GM18861 (cell line): ENCODE data around the gene PCP4.
"Not testable (repeated sequence)": the region's sequence is repeated elsewhere in the genome, so short reads cannot be mapped to it uniquely, and the experiment has no call there.

Experiments used
- ATAC-seq: cut with Tn5 transposase; IDR thresholded peaks from one replicate; pipeline ENCODE4 v1.9.1; 2021; ENCODE audit not compliant: unreplicated experiment

Gene PCP4

DNA sequence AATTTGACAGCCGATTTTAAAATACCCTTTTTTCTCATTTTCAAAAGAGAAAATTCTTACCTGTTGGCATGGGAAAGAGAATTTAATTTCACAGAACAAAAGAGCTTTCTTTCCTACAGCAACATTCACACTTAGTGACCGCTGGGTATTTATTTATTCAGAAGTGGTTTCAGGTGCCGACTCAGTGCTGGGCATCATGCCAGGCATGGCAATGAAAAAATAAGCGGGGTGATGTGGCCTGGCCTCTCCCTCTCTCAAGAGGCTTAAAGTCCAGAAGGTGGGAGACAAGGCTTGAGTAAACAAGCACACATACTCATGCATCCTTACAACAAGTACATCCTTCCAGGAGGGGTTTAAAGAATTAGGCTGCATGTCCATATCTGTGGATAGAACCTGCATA lies 4.1 kb upstream of the PCP4 start:
- no peak for ATAC-seq

DNA sequence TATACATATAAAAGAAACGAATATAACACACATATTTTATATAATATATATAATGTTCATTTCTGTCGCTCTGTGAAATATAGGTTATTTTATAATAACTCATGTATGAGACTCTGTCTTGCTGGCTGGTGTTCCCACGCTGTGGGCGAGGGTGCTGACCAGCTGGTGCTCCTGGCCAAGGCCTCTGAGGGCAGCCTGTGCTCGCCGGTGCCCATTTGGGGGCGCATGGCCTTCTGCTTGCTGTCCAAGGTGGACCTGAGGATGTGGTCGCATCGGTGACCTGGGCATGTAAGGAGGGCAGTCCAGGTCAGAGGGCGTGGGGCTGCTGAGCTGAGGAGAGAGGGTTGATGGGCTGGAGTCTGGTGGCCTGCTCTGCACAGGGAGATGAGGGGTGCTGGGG lies 1.1 kb upstream of the PCP4 start:
- no peak for ATAC-seq

DNA sequence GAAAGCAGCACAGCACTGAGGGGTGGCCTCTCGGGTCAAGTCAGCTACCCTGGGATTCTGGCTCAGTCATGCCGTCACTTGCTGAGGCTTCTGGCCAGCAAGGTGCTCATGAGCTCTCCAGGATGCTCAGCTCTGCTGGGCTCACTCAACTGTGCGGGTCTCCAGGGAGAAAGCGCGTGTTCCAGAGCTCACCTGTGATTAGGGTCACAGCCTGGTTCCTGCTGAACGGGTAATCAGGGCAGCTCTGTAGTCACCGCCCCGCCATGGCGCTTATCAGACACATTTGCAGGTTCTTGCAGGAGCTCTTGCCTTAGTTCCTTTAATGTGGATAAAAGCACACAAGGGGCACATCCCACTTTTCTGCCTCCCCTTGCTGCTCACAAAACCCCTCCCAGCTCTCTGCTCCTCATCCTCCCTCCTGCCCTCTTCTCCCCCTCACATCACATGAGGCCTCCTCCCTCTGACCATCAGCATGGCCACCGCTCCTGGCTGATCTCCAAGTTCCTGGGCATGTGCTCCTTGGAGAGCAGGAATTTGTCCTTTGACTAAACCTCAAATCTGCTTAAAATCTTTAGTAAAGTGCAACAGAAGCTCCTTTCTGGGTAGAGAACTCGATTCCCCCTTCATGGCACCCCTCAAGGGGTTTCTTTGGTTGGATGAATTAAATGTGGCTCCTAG lies 2.0 kb downstream of the PCP4 start:
- no peak for ATAC-seq

DNA sequence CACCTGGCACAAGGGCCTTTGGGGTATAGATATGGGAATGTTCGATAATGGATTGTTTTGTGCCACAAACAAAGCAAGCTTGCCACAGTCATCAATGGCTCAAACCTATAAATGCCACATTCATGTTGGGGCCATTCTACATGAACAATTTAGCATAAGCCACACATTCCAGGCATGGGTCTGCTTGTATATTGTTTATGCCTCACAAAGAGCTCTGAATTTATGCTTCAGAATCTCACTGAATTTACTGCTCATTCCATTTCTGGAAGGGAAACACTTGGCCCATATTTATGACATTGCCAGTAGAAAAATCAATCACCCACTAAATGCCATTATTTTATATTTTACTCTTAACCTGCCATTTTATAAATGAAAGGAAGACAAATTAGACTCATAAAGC lies 6.4 kb downstream of the PCP4 start:
- ATAC-seq: no peak

DNA sequence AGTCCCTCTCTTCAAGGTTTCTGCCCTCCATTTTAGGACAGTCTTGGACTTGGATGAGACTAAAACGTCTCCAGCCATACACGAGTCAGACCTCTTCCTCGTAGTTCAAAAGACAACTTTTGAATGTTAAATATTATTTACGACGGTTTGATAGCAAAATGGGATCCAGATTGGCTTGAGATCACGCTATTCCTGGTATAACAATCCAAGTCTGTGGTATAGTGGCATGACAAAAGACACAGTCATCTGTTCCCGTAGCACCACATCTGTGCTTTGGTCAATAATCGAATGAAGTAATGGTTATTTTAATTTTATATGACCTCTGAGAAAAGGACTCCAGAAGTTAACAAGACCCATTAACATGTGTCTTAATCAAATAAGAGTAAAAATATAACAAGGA lies 7.0 kb downstream of the PCP4 start:
- no peak for ATAC-seq

DNA sequence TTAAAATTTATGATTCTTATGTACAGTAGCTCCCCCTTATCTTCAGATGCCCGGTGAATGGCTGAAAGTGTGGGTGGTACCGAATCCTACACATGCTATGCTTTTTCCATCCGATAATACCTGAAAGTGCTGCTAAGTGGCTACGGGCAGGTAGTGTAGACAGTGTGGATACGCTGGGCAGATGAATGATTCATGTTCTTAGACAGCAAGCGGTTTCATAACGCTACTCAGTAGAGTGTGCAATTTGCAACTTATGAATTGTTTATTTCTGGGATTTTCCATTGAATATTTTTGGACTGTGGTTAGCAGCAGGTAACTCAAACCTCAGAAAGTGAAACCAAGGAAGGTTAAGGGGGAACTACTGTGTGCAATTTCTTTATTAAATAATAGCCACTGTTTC lies 7.5 kb downstream of the PCP4 start:
- no peak for ATAC-seq

DNA sequence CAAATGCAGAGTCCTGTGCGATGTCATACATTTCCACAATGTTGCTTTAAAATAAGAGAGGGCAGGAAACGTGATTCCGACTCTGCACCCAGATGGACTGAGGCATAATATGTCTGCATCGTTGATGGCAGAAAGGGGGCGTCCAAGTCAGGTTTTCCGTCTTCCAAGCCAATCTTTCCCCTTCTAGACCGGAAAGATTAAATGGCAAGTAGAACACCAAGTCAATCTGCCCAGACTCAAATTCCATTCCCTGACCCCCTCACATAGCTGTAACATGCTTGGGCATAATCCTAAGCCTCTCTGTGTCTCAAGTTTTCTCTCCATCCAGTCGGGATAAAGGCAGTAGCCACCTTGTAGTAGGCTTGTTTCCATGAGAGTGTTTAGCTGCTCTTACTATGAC lies 14.4 kb downstream of the PCP4 start:
- ATAC-seq: no peak

DNA sequence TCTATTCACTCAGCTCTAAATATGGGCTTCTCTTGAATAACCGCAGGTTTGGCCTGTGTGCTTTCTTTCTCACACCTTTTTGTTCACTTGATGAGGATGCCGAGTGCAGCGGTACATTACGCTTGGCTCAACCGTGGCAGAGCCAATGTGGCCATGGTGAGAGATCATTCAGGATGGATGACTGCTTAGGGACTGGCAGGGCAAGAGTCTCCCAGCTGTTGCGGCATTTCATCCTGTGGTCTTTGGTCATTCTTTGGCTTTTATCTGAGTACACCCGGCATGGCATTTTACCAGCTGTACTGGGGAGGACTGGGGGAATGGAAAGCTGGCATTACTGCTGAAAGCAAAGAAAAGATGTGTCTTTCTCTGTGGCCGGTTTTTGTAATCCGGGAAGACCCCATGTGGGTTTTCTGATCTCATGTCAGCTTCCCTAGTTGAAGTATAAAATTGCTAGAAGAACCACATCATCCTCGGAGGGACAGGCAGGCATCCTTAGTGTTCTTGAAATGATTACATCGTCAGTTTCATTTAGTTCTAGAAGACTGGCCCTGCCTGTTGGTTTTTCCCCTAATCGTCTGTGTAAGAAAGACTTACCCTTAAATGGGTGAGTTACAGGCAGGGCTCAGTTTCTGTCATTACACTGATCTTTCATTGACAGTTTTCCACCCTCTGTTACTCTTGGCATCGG lies 15.1 kb downstream of the PCP4 start:
- ATAC-seq: no peak

DNA sequence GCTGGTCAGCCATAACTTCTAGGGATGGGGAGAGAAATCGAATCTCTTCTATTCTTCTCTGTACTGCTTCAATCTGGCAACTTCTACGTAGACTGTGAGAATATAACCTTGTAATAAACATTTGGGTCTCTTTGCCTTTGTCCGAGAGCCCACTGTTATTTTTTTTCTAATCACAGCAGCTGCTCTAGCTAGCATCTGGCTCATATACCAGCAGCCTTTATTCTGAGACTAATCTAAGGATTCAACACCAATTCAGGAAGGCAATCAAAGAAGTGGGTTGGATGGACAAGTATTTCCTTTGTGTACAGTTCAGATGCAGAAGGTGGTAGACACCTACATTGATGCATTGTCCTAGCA lies 15.6 kb downstream of the PCP4 start:
- ATAC-seq: no peak

DNA sequence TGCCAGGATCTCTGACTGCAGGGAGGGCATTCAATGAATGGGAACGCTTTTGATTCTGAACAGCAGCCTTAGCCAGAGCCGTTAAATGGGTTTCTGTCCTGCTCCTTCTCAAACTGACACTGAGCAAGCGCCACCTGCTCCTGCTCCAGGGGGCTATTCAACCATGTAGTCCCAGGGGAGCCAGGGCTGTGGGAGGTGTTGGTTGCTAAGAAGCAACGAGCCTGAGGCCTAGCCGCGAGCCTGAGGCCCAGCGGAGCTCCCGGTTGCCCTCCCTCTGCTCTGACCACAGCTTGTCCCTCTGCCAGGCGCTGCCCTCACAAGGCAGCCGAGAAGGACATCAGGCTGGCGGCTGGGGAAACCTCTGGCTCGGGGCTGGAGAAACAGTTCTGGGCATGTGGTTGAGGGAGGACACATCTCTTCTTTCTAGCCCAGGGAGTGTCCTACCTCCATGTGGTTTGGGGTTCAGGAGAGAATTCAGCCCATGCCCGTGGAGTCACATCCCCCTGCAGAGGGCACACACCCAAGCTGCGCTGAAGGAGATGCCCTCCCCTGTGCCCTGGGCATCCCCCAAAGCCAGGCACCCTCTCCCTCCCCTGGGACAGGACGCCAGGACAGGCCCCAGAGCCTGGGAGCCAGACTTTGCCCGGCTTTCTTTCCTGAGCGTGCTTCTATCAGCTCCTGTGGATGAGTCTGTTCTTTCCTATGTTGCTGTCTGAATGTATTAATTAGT lies 18.0 kb downstream of the PCP4 start:
- ATAC-seq: no peak

DNA sequence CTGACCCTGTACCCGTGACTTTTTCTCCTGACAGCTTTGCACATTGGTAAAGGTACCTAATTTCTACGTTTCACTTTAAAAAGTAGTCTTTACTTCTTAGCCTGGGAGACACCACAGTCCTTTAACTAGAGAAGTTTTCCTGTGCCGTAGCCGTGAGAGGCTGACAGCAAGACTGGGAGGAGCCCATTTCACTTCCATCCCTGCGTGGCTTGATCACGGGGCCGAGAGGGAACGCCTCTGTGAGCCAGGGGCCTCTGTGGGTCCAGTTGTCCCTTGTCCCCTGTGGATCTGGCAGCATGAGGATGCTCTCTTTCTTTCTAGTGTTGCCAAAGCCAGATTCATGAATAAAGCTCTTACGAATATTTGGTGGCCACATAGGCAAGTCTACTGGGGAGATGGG lies 21.6 kb downstream of the PCP4 start:
- ATAC-seq: no peak

DNA sequence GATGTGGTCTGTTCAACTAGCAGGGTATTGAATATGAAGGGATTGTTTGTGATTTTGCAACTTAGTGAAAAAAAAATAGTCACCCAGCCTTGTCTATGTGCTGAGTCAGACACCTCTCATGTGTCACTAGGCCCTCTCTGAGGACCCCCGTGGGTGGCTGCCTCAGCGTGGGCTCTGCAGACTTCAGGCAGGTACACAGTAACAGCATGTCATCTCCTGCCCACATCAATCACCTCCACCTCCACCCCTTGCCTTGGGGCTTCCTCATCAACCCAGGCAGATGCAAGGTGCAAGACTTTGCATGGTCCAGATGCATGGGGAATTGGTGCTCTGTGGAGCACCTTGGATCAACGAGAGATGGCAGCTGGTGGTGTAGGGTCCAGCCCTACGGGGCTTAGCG lies 23.9 kb downstream of the PCP4 start:
- no peak for ATAC-seq

DNA sequence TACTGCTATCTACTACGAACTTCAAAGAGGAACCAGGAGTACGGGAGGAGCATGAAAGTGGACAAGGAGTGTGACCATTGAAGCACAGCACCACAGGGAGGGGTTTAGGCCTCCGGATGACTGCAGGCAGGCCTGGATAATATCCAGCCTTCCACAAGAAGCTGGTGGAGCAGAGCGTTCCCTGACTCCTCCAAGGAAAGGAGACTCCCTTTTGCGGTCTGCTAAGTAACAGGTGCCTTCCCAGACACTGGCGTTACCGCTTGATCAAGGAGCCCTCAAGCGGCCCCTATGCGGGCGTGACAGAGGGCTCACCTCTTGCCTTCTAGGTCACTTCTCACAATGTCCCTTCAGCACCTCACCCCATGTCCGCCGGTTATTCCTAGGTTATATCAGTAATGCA lies 24.6 kb downstream of the PCP4 start:
- ATAC-seq: not testable (repeated sequence)

DNA sequence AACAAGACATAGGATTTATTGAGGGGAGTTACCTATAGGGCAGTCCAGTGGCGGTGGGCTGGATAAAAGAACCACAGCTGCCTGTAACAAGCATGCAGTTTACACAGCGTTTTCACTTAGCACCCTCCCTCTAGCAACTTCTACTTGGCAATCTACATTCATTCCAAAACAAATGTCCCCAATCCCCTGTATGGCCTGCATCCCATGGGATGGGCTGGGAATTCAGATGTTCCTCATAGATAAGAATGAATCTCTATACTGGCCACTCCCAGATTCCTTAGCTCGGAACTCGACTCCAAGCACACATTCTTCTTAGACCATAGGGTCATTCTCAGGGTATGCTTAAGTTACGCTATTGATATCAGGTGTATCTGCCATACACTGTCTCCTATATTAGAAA lies 33.3 kb downstream of the PCP4 start:
- ATAC-seq: no peak

DNA sequence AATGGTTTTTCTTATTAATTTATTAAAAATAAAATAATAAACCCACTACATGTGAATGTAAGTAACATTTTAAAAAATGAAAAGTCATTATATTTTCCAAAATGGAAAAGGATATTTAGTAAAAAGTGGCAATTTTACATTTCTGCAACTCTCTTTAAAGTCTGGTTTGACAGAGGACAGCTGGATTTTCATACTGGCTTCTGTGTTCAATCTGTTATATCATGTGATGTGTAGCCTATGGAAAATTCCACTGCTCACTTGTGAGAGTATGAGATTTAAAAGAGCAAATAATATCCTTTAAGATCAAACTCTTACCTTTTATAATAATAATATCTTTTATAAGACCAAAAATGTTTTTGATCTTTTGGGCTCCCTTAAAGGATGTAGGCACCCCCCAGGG lies 33.7 kb downstream of the PCP4 start:
- ATAC-seq: no peak

DNA sequence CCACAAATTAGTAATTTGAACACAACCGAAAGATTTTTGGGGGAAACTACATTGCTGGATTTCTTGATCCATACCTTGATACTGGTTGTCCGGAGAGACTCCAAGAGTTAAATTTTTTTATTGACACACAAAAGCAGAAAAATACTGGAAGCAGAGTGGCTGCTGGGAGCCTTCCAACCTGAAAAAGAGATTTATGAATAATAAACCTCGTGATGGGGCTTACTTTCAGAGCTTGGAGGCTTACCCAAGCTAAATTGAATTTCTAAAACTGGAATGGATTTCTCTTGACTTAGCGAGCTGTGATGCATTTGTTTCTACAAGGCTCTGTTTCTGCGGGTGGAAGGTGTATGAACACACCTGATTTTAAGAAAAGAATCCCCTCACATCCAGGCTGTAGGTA lies 35.7 kb downstream of the PCP4 start:
- ATAC-seq: no peak

DNA sequence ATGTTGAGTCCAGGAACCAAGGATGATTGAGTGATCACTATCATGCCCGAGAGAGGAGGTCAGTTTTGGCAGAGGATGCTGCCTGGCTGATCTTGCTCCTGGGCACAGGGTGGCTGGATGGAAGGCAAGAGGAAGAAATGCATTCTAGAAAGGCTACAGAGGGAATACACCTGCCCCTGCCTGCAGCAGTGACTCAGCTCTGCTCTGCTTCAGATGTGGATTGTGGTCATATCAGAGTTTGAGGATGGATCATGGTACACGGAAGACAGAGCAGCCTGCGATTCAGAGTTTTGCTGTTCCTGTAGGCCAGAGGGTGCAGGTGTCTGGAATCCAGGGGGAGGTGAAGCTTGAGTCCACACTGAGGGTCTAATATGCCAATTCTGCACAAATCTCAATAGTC lies 37.2 kb downstream of the PCP4 start:
- no peak for ATAC-seq

DNA sequence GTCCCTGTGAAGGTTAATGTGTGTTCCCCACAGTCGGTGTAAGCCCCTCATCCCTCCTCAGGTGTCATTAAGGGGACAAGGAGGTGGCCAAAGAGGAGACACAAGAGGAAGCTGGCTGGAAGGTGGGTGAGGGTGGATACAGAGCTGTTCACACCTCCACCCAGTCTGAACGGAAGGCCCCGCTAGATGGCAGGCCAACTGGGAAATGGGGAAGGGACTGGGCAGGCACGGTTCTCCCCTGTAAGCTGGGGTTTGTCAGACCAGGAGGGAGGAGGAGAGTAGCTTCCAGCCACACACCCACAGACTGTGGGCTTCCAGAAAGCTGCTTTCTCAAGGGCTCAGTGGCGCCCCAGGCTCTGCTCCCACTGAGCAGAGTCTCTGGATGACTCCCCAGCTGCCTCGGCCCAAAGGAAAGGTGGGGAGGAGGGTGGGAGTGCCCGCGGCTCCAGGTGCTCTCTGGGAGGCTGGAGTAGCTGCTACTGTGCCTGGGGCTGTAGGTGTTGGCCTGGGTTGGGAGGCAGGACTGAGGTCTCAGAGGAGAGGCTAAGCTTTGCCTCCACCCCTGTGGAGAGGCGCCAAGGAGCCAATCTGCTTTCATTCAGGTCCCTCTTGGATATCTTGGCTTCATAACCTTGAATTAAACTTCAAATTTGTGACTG lies 41.2 kb downstream of the PCP4 start:
- no peak for ATAC-seq

DNA sequence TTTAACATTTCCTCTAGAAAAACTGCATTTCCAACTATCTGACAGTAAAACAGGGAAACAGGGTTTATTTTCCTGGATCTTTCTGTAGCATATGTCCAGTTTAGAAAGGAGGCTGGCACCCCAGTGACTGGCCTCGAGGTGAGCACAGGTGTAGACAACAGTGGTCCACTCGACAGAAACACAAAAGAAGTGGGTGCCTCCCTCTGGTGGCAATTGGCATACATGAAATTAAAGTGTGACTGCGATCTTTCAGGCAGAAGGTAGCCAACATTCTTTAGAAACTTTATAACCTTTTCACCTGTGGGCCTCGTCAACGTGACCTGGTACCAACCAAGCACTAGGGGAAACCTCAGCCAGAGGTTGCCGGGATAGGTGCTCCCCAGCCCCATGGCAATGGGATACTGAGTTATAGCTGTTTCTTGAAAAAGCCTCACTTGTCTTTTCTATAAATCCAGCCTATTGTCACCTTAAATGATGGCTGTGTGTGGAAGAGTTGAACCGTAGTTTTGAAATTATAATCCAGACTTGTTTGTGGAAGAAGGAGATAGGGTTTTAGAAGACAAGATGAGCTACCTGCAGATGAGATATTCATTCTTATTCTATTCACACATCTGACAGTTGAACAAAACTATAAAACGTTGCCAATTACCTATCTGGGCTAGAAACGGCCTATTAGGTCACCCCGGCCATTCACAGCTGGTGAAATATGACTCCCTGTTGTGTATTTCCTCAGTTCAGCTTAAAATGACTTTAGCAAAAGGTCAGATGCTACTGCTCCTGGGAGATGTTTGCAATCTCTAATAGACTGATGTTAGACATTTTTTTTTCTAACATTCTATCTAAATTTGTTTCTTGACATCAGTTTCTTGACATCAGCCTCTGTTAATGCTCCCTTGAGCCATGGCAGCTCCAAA lies 44.3 kb downstream of the PCP4 start:
- no peak for ATAC-seq

DNA sequence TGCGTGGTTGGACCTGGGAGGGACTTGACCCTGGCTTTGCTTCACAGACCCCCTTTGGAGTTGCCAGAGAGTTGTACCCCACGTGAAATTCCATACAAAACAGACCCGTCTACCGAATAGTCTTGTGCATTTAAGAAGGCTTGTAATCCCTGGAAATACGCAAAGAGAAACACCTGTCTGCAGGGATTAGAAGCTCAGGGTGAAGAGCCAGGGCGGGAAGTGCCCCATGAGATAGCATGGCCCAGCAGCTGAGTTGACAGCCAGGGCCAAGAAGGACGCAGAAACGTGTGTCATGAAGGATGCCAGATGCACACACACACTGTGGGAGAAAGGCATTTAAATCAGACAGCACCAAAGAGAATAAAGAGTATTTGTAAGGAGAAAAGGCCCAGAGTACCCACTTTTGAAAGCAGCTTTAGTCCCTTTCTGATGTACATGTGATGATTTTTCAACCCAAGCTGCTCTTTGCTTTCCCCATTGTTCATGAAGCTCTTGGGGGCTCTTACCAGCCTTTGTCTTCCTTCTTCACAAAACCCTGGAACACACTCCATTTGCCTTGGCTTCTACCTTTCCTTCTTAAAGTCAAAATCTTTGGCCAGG lies 46.6 kb downstream of the PCP4 start:
- ATAC-seq: no peak

DNA sequence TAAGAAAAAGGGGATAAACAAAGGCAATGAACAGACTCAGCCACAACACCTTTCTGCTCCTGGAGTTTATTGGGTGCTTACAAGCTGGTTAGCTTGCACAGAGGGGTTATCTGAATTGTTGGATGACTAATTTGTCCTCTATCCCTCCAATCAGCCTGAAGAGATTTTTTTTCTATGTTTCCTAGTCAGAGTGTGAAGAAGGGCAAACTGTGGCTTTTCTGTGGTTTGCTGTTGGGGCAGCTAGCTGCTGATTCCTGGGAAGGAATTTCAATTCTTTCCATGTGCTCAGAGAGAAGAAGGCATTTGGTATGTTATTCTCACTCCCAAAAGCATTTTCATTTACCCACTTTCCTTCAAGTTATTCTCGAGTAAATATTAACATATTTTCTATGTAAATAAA lies 48.6 kb downstream of the PCP4 start:
- no peak for ATAC-seq
